H1 (cell line): ENCODE results near the gene MCRS1. TPM values are rescaled to one million over a fixed set of nuclear protein-coding genes. Genes with fewer than 3 reads are reported as not detected.
A peak's percentile ranks its signal among the peaks of the same experiment; 100 is the strongest.

ENCODE experiments used
- CTCF ChIA-PET: fragments of 300-600 bp; sonication (Branson Sonifier 250); formaldehyde crosslinking; loops from one replicate; lab custom pipeline; 2021; ENCODE audit not compliant: partially characterized antibody; lab: Charles Lee
- POLR2A ChIA-PET: fragments of 300-600 bp; sonication (Branson Sonifier 250); formaldehyde crosslinking; loops from one replicate; lab custom pipeline; 2021; ENCODE audit warnings: inconsistent platforms; ENCODE audit not compliant: partially characterized antibody; lab: Charles Lee
- DNase-seq, 2 experiments: peaks; one replicate each; pipeline versions ENCODE4 v3.0.0 to v3.0.0-alpha.2; 2010 to 2022; ENCODE audit warnings: low spot score in 2 of 2, low read depth in 1 of 2, mixed read lengths in 1 of 2
- FAIRE-seq: peaks from 2 replicates; lab custom pipeline; 2011; peaks lifted over from hg19 to GRCh38; lab: Jason Lieb, UNC
- H2AFZ ChIP-seq: 2 replicates; pipeline ENCODE4 v1.8.1; 2012; ENCODE audit warnings: low read length, inconsistent platforms
- H2AK5ac ChIP-seq: 2 replicates; pipeline ENCODE4 v1.6.1; 2013; ENCODE audit warnings: low read depth, low read length
- H2BK120ac ChIP-seq: replicated peaks from 2 replicates; pipeline ENCODE3; 2013; ENCODE audit warnings: low read depth, low read length, inconsistent platforms
- H2BK12ac ChIP-seq: 2 replicates; pipeline ENCODE4 v1.6.1; 2013; ENCODE audit warnings: low read depth, low read length
- H2BK15ac ChIP-seq: 2 replicates; pipeline ENCODE4 v1.6.1; 2013; ENCODE audit warnings: low read length
- H2BK20ac ChIP-seq: 2 replicates; pipeline ENCODE4 v1.6.1; 2013; ENCODE audit warnings: low read length
- H2BK5ac ChIP-seq: 2 replicates; pipeline ENCODE4 v1.6.1; 2013; ENCODE audit warnings: low read depth, low read length
- H3K14ac ChIP-seq: 2 replicates; pipeline ENCODE4 v1.6.1; 2013; ENCODE audit warnings: inconsistent platforms; ENCODE audit not compliant: insufficient read length
- H3K18ac ChIP-seq: 2 replicates; pipeline ENCODE4 v1.6.1; 2013; ENCODE audit warnings: low read length; ENCODE audit errors: extremely low read depth
- H3K23ac ChIP-seq: 2 replicates; pipeline ENCODE4 v1.6.1; 2013; ENCODE audit warnings: inconsistent platforms; ENCODE audit not compliant: insufficient read length
- H3K23me2 ChIP-seq: 2 replicates; pipeline ENCODE4 v1.6.1; 2013; ENCODE audit warnings: low read depth, low read length
- H3K27ac ChIP-seq: 2 replicates; pipeline ENCODE4 v1.6.1; 2011; ENCODE audit warnings: low read depth, low read length, inconsistent platforms
- H3K27me3 ChIP-seq, 4 experiments: replicated peaks in 1 of 4; 1 replicate in 1 of 4; 2 replicates in 3 of 4; pipeline versions ENCODE4 v1.6.1 to v1.8.1; 2011 to 2013; ENCODE audit warnings: low read length in 3 of 4, mild to moderate bottlenecking in 3 of 4, inconsistent platforms in 2 of 4, mixed read lengths in 2 of 4, moderate library complexity in 1 of 4; ENCODE audit not compliant: control insufficient read depth in 3 of 4, insufficient read depth in 3 of 4; ENCODE audit errors: extremely low read depth in 1 of 4
- H3K36me3 ChIP-seq, 4 experiments: 2 replicates each; pipeline versions ENCODE4 v1.6.1 to v1.8.1; 2011 to 2013; ENCODE audit warnings: mild to moderate bottlenecking in 4 of 4, low read length in 3 of 4, moderate library complexity in 2 of 4, control low read depth in 1 of 4, inconsistent platforms in 1 of 4; ENCODE audit not compliant: insufficient read depth in 4 of 4, control insufficient read depth in 2 of 4
- H3K4ac ChIP-seq: replicated peaks from 2 replicates; pipeline ENCODE3; 2013; ENCODE audit warnings: low read length, low read depth, mixed read lengths, inconsistent platforms; ENCODE audit not compliant: insufficient read length
- H3K4me1 ChIP-seq, 4 experiments: replicated peaks in 1 of 4; 1 replicate in 1 of 4; 2 replicates in 3 of 4; pipeline versions ENCODE4 v1.6.1 to v1.8.1; 2011 to 2013; ENCODE audit warnings: low read length in 3 of 4, inconsistent platforms in 2 of 4, mixed read lengths in 1 of 4; ENCODE audit not compliant: insufficient read depth in 4 of 4, control insufficient read depth in 3 of 4
- H3K4me2 ChIP-seq, 2 experiments: 2 replicates each; pipeline versions ENCODE4 v1.6.1 to v1.8.1; 2011 to 2013; ENCODE audit warnings: low read depth in 2 of 2, low read length in 2 of 2, control low read depth in 1 of 2, inconsistent platforms in 1 of 2, mild to moderate bottlenecking in 1 of 2; ENCODE audit not compliant: insufficient read depth in 1 of 2
- H3K4me3 ChIP-seq, 4 experiments: fragments of 200-600, 300-600 bp in 1 of 4; sonication (generic), shearing (Covaris generic), sonication (Bioruptor Twin) in 1 of 4; 2 replicates each; pipeline versions ENCODE4 v1.5.1 to v1.8.1; 2011 to 2016; ENCODE audit warnings: low read length in 4 of 4, low read depth in 3 of 4, control low read depth in 2 of 4, inconsistent platforms in 2 of 4, mild to moderate bottlenecking in 2 of 4, mixed read lengths in 1 of 4, moderate library complexity in 1 of 4; ENCODE audit not compliant: insufficient read depth in 2 of 4; ENCODE audit errors: extremely low read depth in 1 of 4
- H3K56ac ChIP-seq: replicated peaks from 2 replicates; pipeline ENCODE3; 2013; ENCODE audit warnings: low read depth, mild to moderate bottlenecking, mixed read lengths, low read length, inconsistent platforms; ENCODE audit not compliant: insufficient read length
- H3K79me1 ChIP-seq: 2 replicates; pipeline ENCODE4 v1.6.1; 2013; ENCODE audit warnings: low read depth, low read length, control low read depth
- H3K79me2 ChIP-seq, 2 experiments: 2 replicates each; pipeline versions ENCODE4 v1.6.1 to v1.8.1; 2012 to 2013; ENCODE audit warnings: low read length in 2 of 2, mild to moderate bottlenecking in 2 of 2, inconsistent platforms in 1 of 2; ENCODE audit not compliant: insufficient read depth in 2 of 2, control insufficient read depth in 1 of 2
- H3K9ac ChIP-seq, 4 experiments: replicated peaks in 1 of 4; 1 replicate in 1 of 4; 2 replicates in 3 of 4; pipeline versions ENCODE4 v1.6.1 to v1.8.1; 2011 to 2013; ENCODE audit warnings: low read depth in 3 of 4, low read length in 3 of 4, control low read depth in 2 of 4, mild to moderate bottlenecking in 2 of 4, moderate library complexity in 2 of 4, inconsistent platforms in 1 of 4; ENCODE audit errors: extremely low read depth in 1 of 4
- H3K9me3 ChIP-seq, 2 experiments: 2 replicates each; pipeline versions ENCODE4 v1.6.1 to v1.8.1; 2012 to 2013; ENCODE audit warnings: mild to moderate bottlenecking in 2 of 2, moderate library complexity in 2 of 2, control low read depth in 1 of 2, inconsistent platforms in 1 of 2, low read depth in 1 of 2, low read length in 1 of 2, mixed read lengths in 1 of 2; ENCODE audit not compliant: insufficient read depth in 2 of 2
- H4K20me1 ChIP-seq, 2 experiments: replicated peaks in 1 of 2; 2 replicates each; pipeline versions ENCODE3 to v1.8.1; 2011 to 2013; ENCODE audit warnings: inconsistent platforms in 2 of 2, low read length in 2 of 2, mild to moderate bottlenecking in 1 of 2; ENCODE audit not compliant: insufficient read depth in 2 of 2, control insufficient read depth in 1 of 2
- H4K5ac ChIP-seq: 2 replicates; pipeline ENCODE4 v1.6.1; 2013; ENCODE audit warnings: low read length, low read depth, mixed read lengths, inconsistent platforms; ENCODE audit not compliant: insufficient read length
- H4K8ac ChIP-seq: 2 replicates; pipeline ENCODE4 v1.8.0; 2013; ENCODE audit warnings: mild to moderate bottlenecking, moderate library complexity, low read length, inconsistent platforms; ENCODE audit not compliant: insufficient read depth; ENCODE audit errors: extremely low read depth
- H4K91ac ChIP-seq: replicated peaks from 2 replicates; pipeline ENCODE3; 2013; ENCODE audit warnings: low read length, mixed read lengths, inconsistent platforms; ENCODE audit not compliant: insufficient read length
- ASH2L ChIP-seq: fragments of 200-600, 300-600 bp; sonication (generic); IDR thresholded peaks from one replicate; pipeline ENCODE4 v1.7.1; 2017; ENCODE audit warnings: low read length
- CHD1 ChIP-seq: IDR thresholded peaks from 2 replicates; pipeline ENCODE4 v1.6.1; 2012; ENCODE audit warnings: low read depth, low read length, improper control_type of control experiment
- CREB1 ChIP-seq: IDR thresholded peaks from 2 replicates; pipeline ENCODE4 v1.6.1; 2012; ENCODE audit warnings: inconsistent platforms
- POLR2A ChIP-seq, 2 experiments: IDR thresholded peaks; 1 replicate in 1 of 2; 2 replicates in 1 of 2; pipeline ENCODE4 v1.6.1; 2011; ENCODE audit warnings: low read depth in 2 of 2, low read length in 2 of 2, mild to moderate bottlenecking in 2 of 2; ENCODE audit errors: control extremely low read depth in 1 of 2
- POLR2AphosphoS5 ChIP-seq: IDR thresholded peaks from 2 replicates; pipeline ENCODE4 v1.6.1; 2011; ENCODE audit warnings: low read depth, low read length
- RBBP5 ChIP-seq: IDR thresholded peaks from 2 replicates; pipeline ENCODE4 v1.7.1; 2012; ENCODE audit warnings: low read depth, mild to moderate bottlenecking, inconsistent platforms, low read length, moderate library complexity, borderline replicate concordance
- TEAD4 ChIP-seq: IDR thresholded peaks from 2 replicates; pipeline ENCODE4 v1.6.1; 2012; ENCODE audit warnings: low read depth, low read length, inconsistent platforms, mixed read lengths
- WGBS, 2 experiments: shearing (Covaris generic) in 1 of 2; methylation state at CpG; one replicate each; pipeline versions ENCODE4 v1.1.6 to v1.1.7; 2013 to 2015; ENCODE audit warnings: low lambda C conversion rate in 2 of 2, mixed read lengths in 2 of 2, inconsistent platforms in 1 of 2, low coverage in 1 of 2, missing lambda C conversion rate in 1 of 2; ENCODE audit not compliant: insufficient replicate concordance in 2 of 2, insufficient coverage in 1 of 2, insufficient read length in 1 of 2; ENCODE audit errors: extremely low coverage in 1 of 2, missing lambda C conversion rate in 1 of 2; 5-methylcytosine and 5-hydroxymethylcytosine counted together
- polyA plus RNA-seq, 7 experiments: library from polyadenylated mRNA; depleted of rRNA in 3 of 7; stranded (reverse) in 5 of 7; unstranded in 2 of 7; fragments of >200 nt in 5 of 7; fragments of 200-250 nt in 2 of 7; gene quantifications; 1 replicate in 5 of 7; 2 replicates in 1 of 7; 4 replicates in 1 of 7; pipeline versions ENCODE4 v1.2.1 to v1.2.3, GENCODE V29; 2011 to 2013; ENCODE audit warnings: missing spikeins in 2 of 7, mixed read lengths in 2 of 7
- total RNA-seq: library from RNA; stranded (reverse); fragmentation: NEBNext Ultra II Directional; extraction: Animal tissue kit (Norgen Biotek cat#: 25700); gene quantifications from 2 replicates; pipeline ENCODE4 v1.2.1, GENCODE V29; 2021

MCRS1 gene
- total and polyA plus RNA-seq, 2 of the 8 experiments (the other 6 are each of a cell fraction or from before 2014, with no cell fraction given) = 90.3 to 139 TPM

- no peak overlapping the region for H3K18ac ChIP-seq
- H2AK5ac ChIP-seq = no peak overlapping the region
- H3K4me2 ChIP-seq = no peak overlapping the region
- H3K23ac ChIP-seq = no peak overlapping the region
- H3K23me2 ChIP-seq = peaks cover 6% of the 10 kb centered on the region; the same call in 1 of the 2 replicates
- H3K4ac ChIP-seq = no peak overlapping the region
- H3K79me1 ChIP-seq = peaks cover 13% of the 10 kb centered on the region
- DNase-seq (no peak), FAIRE-seq (no peak)
- POLR2A ChIA-PET = interaction anchor here (1.1 to 9.1 kb wide), 6 partner anchors 11 to 129 kb away, joined by 3 to 72 read pairs (median 4); partner anchors contain the start of gene KCNH3
- no peaks in the 10 kb centered on the region for H3K9me3 ChIP-seq
- H3K79me2 ChIP-seq = peaks cover 0 to 24% of the 10 kb centered on the region in 2 experiments; a peak in 2 of 4 replicates
- CTCF ChIA-PET = interaction anchor here (0.7 to 7.7 kb wide), 7 partner anchors 11 to 492 kb away, joined by 3 to 115 read pairs (median 6); no protein-coding TSS in a partner anchor
- H3K4me3 ChIP-seq = no peak overlapping the region
- no peak overlapping the region for H3K14ac ChIP-seq
- H4K91ac ChIP-seq = no peak overlapping the region
- no peak overlapping the region for H2BK5ac ChIP-seq
- H2BK12ac ChIP-seq = no peak overlapping the region
- H4K20me1 ChIP-seq = peaks cover 0 to 12% of the 10 kb centered on the region in 2 experiments
- TF ChIP-seq TEAD4 = no peak
- TF ChIP-seq RBBP5 = no peak
- TF ChIP-seq CREB1 = no peak
- TF ChIP-seq CHD1 = no peak
- no peak for TF ChIP-seq POLR2AphosphoS5
- TF ChIP-seq ASH2L = no peak
- TF ChIP-seq POLR2A (IDR thresholded peaks at IDR 0.05; ENCODE audit: control extremely low read depth in 1 of 2, low read depth in 2 of 2, low read length in 2 of 2) = peak in 1 of 2 experiments; percentile 31; a peak in 1 of 3 replicates
- H3K4me1 ChIP-seq = no peaks in the 10 kb centered on the region; a peak in 3 of 7 replicates
- no peak overlapping the region for H4K5ac ChIP-seq
- H2BK120ac ChIP-seq = no peak overlapping the region
- WGBS, 2 experiments = 89% methylated on average over 14 of the region's 14 CpGs; no CpG with 5 or more reads in 1 of the 2 experiments
- no peaks in the 10 kb centered on the region for H3K27me3 ChIP-seq
- H3K36me3 ChIP-seq = peaks cover 22 to 54% (median 35%) of the 10 kb centered on the region in 4 experiments; a peak in 7 of 8 replicates
- H2AFZ ChIP-seq = no peak overlapping the region
- no peak overlapping the region for H2BK20ac ChIP-seq
- H4K8ac ChIP-seq = no peak overlapping the region
- no peak overlapping the region for H3K56ac ChIP-seq
- H3K9ac ChIP-seq = no peak overlapping the region
- H3K27ac ChIP-seq = no peak overlapping the region
- H2BK15ac ChIP-seq = no peak overlapping the region
These were observed 3.8 kb downstream of the MCRS1 start for GRCh38 chr12:49563951-49564685.
